Mesendoderm (in vitro differentiated cells): ENCODE results near the gene EYS.
"Not testable (repeated sequence)": the region's sequence is repeated elsewhere in the genome, so short reads cannot be mapped to it uniquely, and the experiment has no call there.

Experiments used
- DNase-seq: peaks from one replicate; pipeline ENCODE4 v3.0.0; 2013
- H2AK5ac ChIP-seq: 2 replicates; pipeline ENCODE4 v1.6.1; 2013; ENCODE audit warnings: low read length, inconsistent platforms
- H2BK120ac ChIP-seq: 2 replicates; pipeline ENCODE4 v1.6.1; 2013; ENCODE audit warnings: low read depth, mild to moderate bottlenecking, low read length, moderate library complexity, mixed read lengths
- H2BK15ac ChIP-seq: replicated peaks from 2 replicates; pipeline ENCODE4 v1.6.1; 2013; ENCODE audit warnings: low read depth, mild to moderate bottlenecking, moderate library complexity
- H2BK5ac ChIP-seq: 2 replicates; pipeline ENCODE4 v1.6.1; 2013; ENCODE audit warnings: low read length, inconsistent platforms
- H3K18ac ChIP-seq: 2 replicates; pipeline ENCODE4 v1.6.1; 2013; ENCODE audit warnings: mild to moderate bottlenecking, low read length, mixed read lengths
- H3K23ac ChIP-seq: one replicate; pipeline ENCODE4 v1.6.1; 2013; ENCODE audit warnings: low read length
- H3K27ac ChIP-seq: 2 replicates; pipeline ENCODE4 v1.5.1; 2013; ENCODE audit warnings: low read depth, mild to moderate bottlenecking, inconsistent platforms, low read length, moderate library complexity
- H3K27me3 ChIP-seq: 2 replicates; pipeline ENCODE4 v1.6.1; 2013; ENCODE audit warnings: low read length, control low read depth, mild to moderate bottlenecking, inconsistent platforms; ENCODE audit not compliant: insufficient read depth, poor library complexity
- H3K36me3 ChIP-seq: 2 replicates; pipeline ENCODE4 v1.6.1; 2013; ENCODE audit warnings: low read length, inconsistent platforms; ENCODE audit not compliant: control insufficient read depth, insufficient read depth
- H3K4ac ChIP-seq: one replicate; pipeline ENCODE4 v1.6.1; 2013; ENCODE audit warnings: low read depth, mild to moderate bottlenecking, low read length, moderate library complexity
- H3K4me1 ChIP-seq: 2 replicates; pipeline ENCODE4 v1.6.1; 2013; ENCODE audit warnings: low read depth, low read length, inconsistent platforms; ENCODE audit not compliant: control insufficient read depth
- H3K4me2 ChIP-seq: 2 replicates; pipeline ENCODE4 v1.6.1; 2013; ENCODE audit warnings: low read length
- H3K4me3 ChIP-seq: 2 replicates; pipeline ENCODE4 v1.5.1; 2013; ENCODE audit warnings: mild to moderate bottlenecking, low read length
- H3K56ac ChIP-seq: one replicate; pipeline ENCODE4 v1.6.1; 2013; ENCODE audit warnings: low read length
- H3K79me1 ChIP-seq: 2 replicates; pipeline ENCODE4 v1.6.1; 2013; ENCODE audit warnings: low read length, inconsistent platforms
- H3K79me2 ChIP-seq: 2 replicates; pipeline ENCODE4 v1.6.1; 2013; ENCODE audit warnings: mild to moderate bottlenecking, low read length; ENCODE audit not compliant: control insufficient read depth, insufficient read depth
- H3K9ac ChIP-seq: 2 replicates; pipeline ENCODE4 v1.6.1; 2013; ENCODE audit warnings: low read length, inconsistent platforms
- H4K5ac ChIP-seq: one replicate; pipeline ENCODE4 v1.6.1; 2013; ENCODE audit warnings: low read length
- H4K8ac ChIP-seq: one replicate; pipeline ENCODE4 v1.6.1; 2013; ENCODE audit warnings: low read depth, mild to moderate bottlenecking, control low read depth, low read length, moderate library complexity
- WGBS: extraction: QIAGEN DNeasy Blood & Tissue Kit; methylation state at CpG from one replicate; pipeline ENCODE4 v1.1.7; 2013; ENCODE audit warnings: low lambda C conversion rate, missing lambda C conversion rate; ENCODE audit not compliant: insufficient coverage; ENCODE audit errors: extremely low coverage; 5-methylcytosine and 5-hydroxymethylcytosine counted together

The EYS gene

GRCh38 chr6:65402564-65402963 lies 304.5 kb downstream of the EYS start:
- no peaks in the 10 kb centered on the region for H3K27me3 ChIP-seq
- H3K56ac ChIP-seq = no peak overlapping the region
- H3K18ac ChIP-seq = no peak overlapping the region
- no peaks in the 10 kb centered on the region for H3K79me1 ChIP-seq
- no peak overlapping the region for H3K4me3 ChIP-seq
- no peak for DNase-seq
- no peak overlapping the region for H2AK5ac ChIP-seq
- H2BK120ac ChIP-seq = no peak overlapping the region
- H3K4me1 ChIP-seq = no peaks in the 10 kb centered on the region
- no peak overlapping the region for H4K8ac ChIP-seq
- H4K5ac ChIP-seq = no peak overlapping the region
- H3K23ac ChIP-seq = no peak overlapping the region
- no peaks in the 10 kb centered on the region for H3K36me3 ChIP-seq
- no peak overlapping the region for H2BK15ac ChIP-seq
- no peak overlapping the region for H3K9ac ChIP-seq
- no peak overlapping the region for H3K27ac ChIP-seq
- no peak overlapping the region for H3K4ac ChIP-seq
- H3K79me2 ChIP-seq = no peaks in the 10 kb centered on the region
- no peak overlapping the region for H3K4me2 ChIP-seq
- no peak overlapping the region for H2BK5ac ChIP-seq

GRCh38 chr6:65399355-65400084 lies 307.5 kb downstream of the EYS start:
- no peaks in the 10 kb centered on the region for H3K79me2 ChIP-seq
- H3K4ac ChIP-seq = no peak overlapping the region
- no peak overlapping the region for H2BK120ac ChIP-seq
- H3K4me1 ChIP-seq = no peaks in the 10 kb centered on the region
- no peak overlapping the region for H3K18ac ChIP-seq
- no CpG with 5 or more reads among the region's 1 CpG for WGBS
- H3K4me3 ChIP-seq = no peak overlapping the region
- no peak for DNase-seq
- H3K56ac ChIP-seq = no peak overlapping the region
- no peak overlapping the region for H4K5ac ChIP-seq
- no peak overlapping the region for H2BK5ac ChIP-seq
- H3K9ac ChIP-seq = no peak overlapping the region
- no peak overlapping the region for H3K27ac ChIP-seq
- H2AK5ac ChIP-seq = no peak overlapping the region
- no peaks in the 10 kb centered on the region for H3K27me3 ChIP-seq
- no peaks in the 10 kb centered on the region for H3K79me1 ChIP-seq
- H3K23ac ChIP-seq = no peak overlapping the region
- no peaks in the 10 kb centered on the region for H3K36me3 ChIP-seq
- H4K8ac ChIP-seq = no peak overlapping the region
- H3K4me2 ChIP-seq = no peak overlapping the region
- H2BK15ac ChIP-seq = no peak overlapping the region

DNA sequence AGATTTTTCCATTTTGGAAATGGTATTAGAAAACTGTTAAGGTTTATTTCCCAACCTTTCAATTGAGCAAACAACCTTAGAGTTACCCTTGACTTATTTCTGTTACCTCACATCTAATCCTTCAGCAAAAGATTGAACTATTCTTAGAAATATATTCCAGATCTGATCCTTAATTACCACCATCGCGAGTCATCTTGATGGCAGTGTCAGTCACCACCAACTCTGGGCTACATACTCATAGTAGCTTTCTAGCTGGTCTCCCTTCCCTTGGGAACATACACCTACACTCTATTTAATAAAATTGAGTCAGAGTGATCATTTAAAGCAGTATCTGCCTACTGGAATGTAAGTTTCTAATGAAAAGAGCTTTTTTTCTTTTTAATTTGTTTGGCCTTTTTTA lies 308.2 kb downstream of the EYS start:
- no peaks in the 10 kb centered on the region for H3K79me1 ChIP-seq
- no peaks in the 10 kb centered on the region for H3K27me3 ChIP-seq
- no peak overlapping the region for H3K27ac ChIP-seq
- H4K8ac ChIP-seq = no peak overlapping the region
- H4K5ac ChIP-seq = no peak overlapping the region
- no peak overlapping the region for H3K4me2 ChIP-seq
- H2AK5ac ChIP-seq = no peak overlapping the region
- H3K4me3 ChIP-seq = no peak overlapping the region
- H2BK15ac ChIP-seq = no peak overlapping the region
- no peaks in the 10 kb centered on the region for H3K4me1 ChIP-seq
- no peak overlapping the region for H2BK120ac ChIP-seq
- H3K36me3 ChIP-seq = no peaks in the 10 kb centered on the region
- H2BK5ac ChIP-seq = no peak overlapping the region
- H3K4ac ChIP-seq = no peak overlapping the region
- no peak overlapping the region for H3K56ac ChIP-seq
- no CpG with 5 or more reads among the region's 2 CpGs for WGBS
- no peak overlapping the region for H3K23ac ChIP-seq
- DNase-seq = no peak
- no peaks in the 10 kb centered on the region for H3K79me2 ChIP-seq
- H3K9ac ChIP-seq = no peak overlapping the region
- H3K18ac ChIP-seq = no peak overlapping the region

DNA sequence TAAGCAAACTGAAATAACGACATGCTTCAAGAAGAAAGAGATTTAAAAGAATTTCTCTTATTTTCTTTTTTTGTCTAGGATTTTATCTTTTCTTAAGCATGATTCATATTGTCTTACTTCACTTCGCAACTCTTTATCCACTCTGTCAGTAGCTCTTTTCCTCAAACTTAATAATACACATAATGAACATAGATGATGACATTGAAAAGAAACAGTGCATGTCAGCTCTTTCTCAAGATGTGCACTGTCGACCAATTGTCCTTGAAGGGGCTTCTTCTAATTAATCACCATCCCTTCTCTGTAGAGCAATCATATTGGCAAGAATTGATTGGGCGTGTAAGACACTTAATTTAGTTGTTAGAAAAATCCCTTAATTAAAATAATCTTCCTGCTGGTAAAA lies 356.5 kb downstream of the EYS start:
- H4K5ac ChIP-seq = no peak overlapping the region
- no peak overlapping the region for H3K23ac ChIP-seq
- no peaks in the 10 kb centered on the region for H3K79me1 ChIP-seq
- no peaks in the 10 kb centered on the region for H3K27me3 ChIP-seq
- no peak overlapping the region for H4K8ac ChIP-seq
- H3K4me3 ChIP-seq = no peak overlapping the region
- no peak overlapping the region for H2AK5ac ChIP-seq
- H3K4me2 ChIP-seq = no peak overlapping the region
- H3K18ac ChIP-seq = no peak overlapping the region
- H3K79me2 ChIP-seq = no peaks in the 10 kb centered on the region
- H3K36me3 ChIP-seq = no peaks in the 10 kb centered on the region
- no peak overlapping the region for H2BK5ac ChIP-seq
- H2BK120ac ChIP-seq = no peak overlapping the region
- no CpG with 5 or more reads among the region's 4 CpGs for WGBS
- no peak overlapping the region for H3K9ac ChIP-seq
- no peak for DNase-seq
- H3K27ac ChIP-seq = no peak overlapping the region
- no peak overlapping the region for H3K4ac ChIP-seq
- H3K56ac ChIP-seq = no peak overlapping the region
- H3K4me1 ChIP-seq = no peaks in the 10 kb centered on the region
- H2BK15ac ChIP-seq = no peak overlapping the region

GRCh38 chr6:65302655-65303054 lies 404.4 kb downstream of the EYS start:
- not testable (repeated sequence) for H4K5ac ChIP-seq, H3K9ac ChIP-seq, H2BK5ac ChIP-seq, H3K4me3 ChIP-seq, H3K4ac ChIP-seq, H3K23ac ChIP-seq, H3K4me2 ChIP-seq, H3K36me3 ChIP-seq, H2BK15ac ChIP-seq, H3K4me1 ChIP-seq, H3K18ac ChIP-seq, H3K79me1 ChIP-seq, H2BK120ac ChIP-seq, H3K27ac ChIP-seq, H3K27me3 ChIP-seq, DNase-seq, H2AK5ac ChIP-seq, H3K79me2 ChIP-seq, H3K56ac ChIP-seq, H4K8ac ChIP-seq
- WGBS = no CpG with 5 or more reads among the region's 10 CpGs

DNA sequence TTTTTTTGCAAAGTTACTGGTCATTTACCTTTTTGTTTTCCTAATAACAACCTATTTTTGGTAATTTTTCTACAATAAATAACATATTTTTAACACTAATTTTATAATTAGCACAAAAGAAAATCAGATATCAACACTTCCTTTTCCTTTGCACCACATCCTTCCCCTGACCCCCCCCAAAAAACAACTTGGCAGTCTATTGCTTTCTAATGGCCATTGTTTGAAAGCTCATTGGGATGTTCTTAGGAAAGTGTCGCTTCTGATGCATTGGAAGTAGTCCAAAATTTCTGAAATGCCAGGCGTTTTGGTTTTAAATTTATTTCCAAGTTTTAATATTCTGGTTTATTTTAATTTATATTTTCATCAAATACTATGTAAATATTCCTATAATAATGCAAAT lies 407.8 kb downstream of the EYS start:
- Histone ChIP-seq H3K79me2 (no peaks in the 10 kb centered on the region), H4K5ac (no peak overlapping the region), H4K8ac (no peak overlapping the region), H3K36me3 (no peaks in the 10 kb centered on the region), H3K4me1 (no peaks in the 10 kb centered on the region), H3K4me3 (no peak overlapping the region), H3K4ac (no peak overlapping the region), H3K79me1 (no peaks in the 10 kb centered on the region), H2AK5ac (no peak overlapping the region), H2BK120ac (no peak overlapping the region), H3K4me2 (no peak overlapping the region), H3K27ac (no peak overlapping the region), H2BK5ac (no peak overlapping the region), H3K27me3 (no peaks in the 10 kb centered on the region), H3K9ac (no peak overlapping the region), H3K23ac (no peak overlapping the region), H3K18ac (no peak overlapping the region), H2BK15ac (no peak overlapping the region), H3K56ac (no peak overlapping the region)
- WGBS = no CpG with 5 or more reads among the region's 2 CpGs
- no peak for DNase-seq
